Keratinocyte (primary cell): ENCODE results near the gene DLX6. TPM values are rescaled to one million over a fixed set of nuclear protein-coding genes. Genes with fewer than 3 reads are reported as not detected.

Experiments used
- DNase-seq: peaks from one replicate; pipeline ENCODE4 v3.0.0-alpha.2; 2011; ENCODE audit warnings: low read depth, missing footprints, low spot score
- FAIRE-seq: peaks from 2 replicates; lab custom pipeline; 2011; peaks lifted over from hg19 to GRCh38; lab: Jason Lieb, UNC
- H2AFZ ChIP-seq: 2 replicates; pipeline ENCODE4 v1.6.0; 2012; ENCODE audit warnings: low read length, control low read depth, inconsistent platforms; ENCODE audit not compliant: control insufficient read depth
- H3K27ac ChIP-seq: 2 replicates; pipeline ENCODE4 v1.5.1; 2011; ENCODE audit warnings: low read length; ENCODE audit not compliant: control insufficient read depth, insufficient read depth
- H3K27me3 ChIP-seq: 3 replicates; pipeline ENCODE4 v1.6.0; 2011; ENCODE audit warnings: low read length; ENCODE audit not compliant: control insufficient read depth, insufficient read depth; ENCODE audit errors: extremely low read depth
- H3K36me3 ChIP-seq, 2 experiments: 2 replicates in 1 of 2; 3 replicates in 1 of 2; pipeline ENCODE4 v1.5.1; 2011; ENCODE audit warnings: low read length in 2 of 2, mild to moderate bottlenecking in 1 of 2; ENCODE audit not compliant: control insufficient read depth in 2 of 2, insufficient read depth in 2 of 2; ENCODE audit errors: extremely low read depth in 1 of 2
- H3K4me1 ChIP-seq: 3 replicates; pipeline ENCODE4 v1.5.1; 2011; ENCODE audit warnings: low read length; ENCODE audit not compliant: control insufficient read depth, insufficient read depth; ENCODE audit errors: extremely low read depth
- H3K4me2 ChIP-seq: 3 replicates; pipeline ENCODE4 v1.6.0; 2011; ENCODE audit warnings: low read depth, low read length; ENCODE audit not compliant: control insufficient read depth, insufficient read depth; ENCODE audit errors: extremely low read depth
- H3K4me3 ChIP-seq, 3 experiments: fragments of 200-600 bp in 1 of 3; sonication (generic) in 1 of 3; 2 replicates in 2 of 3; 3 replicates in 1 of 3; pipeline ENCODE4 v1.5.1; 2011 to 2016; ENCODE audit warnings: low read length in 3 of 3, mild to moderate bottlenecking in 3 of 3, control low read depth in 2 of 3, inconsistent platforms in 1 of 3, low read depth in 1 of 3, mixed read lengths in 1 of 3, mixed run types in 1 of 3, moderate library complexity in 1 of 3; ENCODE audit not compliant: control insufficient read depth in 2 of 3, insufficient read depth in 2 of 3; ENCODE audit errors: extremely low read depth in 1 of 3
- H3K79me2 ChIP-seq: 2 replicates; pipeline ENCODE4 v1.6.0; 2012; ENCODE audit warnings: low read length; ENCODE audit not compliant: control insufficient read depth, insufficient read depth
- H3K9ac ChIP-seq: 3 replicates; pipeline ENCODE4 v1.6.0; 2011; ENCODE audit warnings: low read length; ENCODE audit not compliant: control insufficient read depth, insufficient read depth; ENCODE audit errors: extremely low read depth
- H3K9me1 ChIP-seq: 3 replicates; pipeline ENCODE4 v1.6.0; 2011; ENCODE audit warnings: low read length; ENCODE audit not compliant: control insufficient read depth, insufficient read depth; ENCODE audit errors: extremely low read depth
- H3K9me3 ChIP-seq: 2 replicates; pipeline ENCODE4 v1.5.1; 2012; ENCODE audit warnings: low read depth, low read length; ENCODE audit not compliant: control insufficient read depth
- H4K20me1 ChIP-seq: 3 replicates; pipeline ENCODE4 v1.6.0; 2011; ENCODE audit warnings: low read length; ENCODE audit not compliant: control insufficient read depth, insufficient read depth; ENCODE audit errors: extremely low read depth
- CTCF ChIP-seq, 3 experiments: IDR thresholded peaks in 1 of 3; conservative IDR thresholded peaks in 1 of 3; optimal IDR thresholded peaks in 1 of 3; 2 replicates in 2 of 3; 3 replicates in 1 of 3; pipeline versions ENCODE3 to v1.5.1; 2011; ENCODE audit warnings: low read length in 3 of 3, mild to moderate bottlenecking in 3 of 3, moderate library complexity in 2 of 3, control low read depth in 1 of 3, inconsistent platforms in 1 of 3; ENCODE audit not compliant: insufficient read depth in 2 of 3; ENCODE audit errors: extremely low read depth in 1 of 3
- EZH2 ChIP-seq: IDR thresholded peaks from one replicate; pipeline ENCODE4 v1.6.1; 2012; ENCODE audit warnings: inconsistent platforms, mild to moderate bottlenecking, low read length, moderate library complexity
- dilution Hi-C: fragments of 300-500 bp; cut with MboI; formaldehyde crosslinking; loops from one replicate; pipeline ENCODE4 v1.7.0; 2020; ENCODE audit warnings: low sequenced_read_pairs; ENCODE audit not compliant: extremely low pct_ligation_motif_present
- polyA plus RNA-seq, 5 experiments: library from polyadenylated mRNA; depleted of rRNA in 3 of 5; stranded (reverse) in 3 of 5; stranded (forward) in 1 of 5; unstranded in 1 of 5; fragments of >200 nt; gene quantifications; 1 replicate in 1 of 5; 2 replicates in 3 of 5; 3 replicates in 1 of 5; pipeline versions ENCODE4 v1.2.1 to v1.2.3, GENCODE V29; 2011 to 2012; ENCODE audit warnings: missing spikeins in 2 of 5, low read depth in 1 of 5, low replicate concordance in 1 of 5

DLX6 gene
- polyA plus RNA-seq, 1 donor (not counting 4 experiments of a cell fraction or from before 2014, with no cell fraction given): 0.05 TPM

DNA sequence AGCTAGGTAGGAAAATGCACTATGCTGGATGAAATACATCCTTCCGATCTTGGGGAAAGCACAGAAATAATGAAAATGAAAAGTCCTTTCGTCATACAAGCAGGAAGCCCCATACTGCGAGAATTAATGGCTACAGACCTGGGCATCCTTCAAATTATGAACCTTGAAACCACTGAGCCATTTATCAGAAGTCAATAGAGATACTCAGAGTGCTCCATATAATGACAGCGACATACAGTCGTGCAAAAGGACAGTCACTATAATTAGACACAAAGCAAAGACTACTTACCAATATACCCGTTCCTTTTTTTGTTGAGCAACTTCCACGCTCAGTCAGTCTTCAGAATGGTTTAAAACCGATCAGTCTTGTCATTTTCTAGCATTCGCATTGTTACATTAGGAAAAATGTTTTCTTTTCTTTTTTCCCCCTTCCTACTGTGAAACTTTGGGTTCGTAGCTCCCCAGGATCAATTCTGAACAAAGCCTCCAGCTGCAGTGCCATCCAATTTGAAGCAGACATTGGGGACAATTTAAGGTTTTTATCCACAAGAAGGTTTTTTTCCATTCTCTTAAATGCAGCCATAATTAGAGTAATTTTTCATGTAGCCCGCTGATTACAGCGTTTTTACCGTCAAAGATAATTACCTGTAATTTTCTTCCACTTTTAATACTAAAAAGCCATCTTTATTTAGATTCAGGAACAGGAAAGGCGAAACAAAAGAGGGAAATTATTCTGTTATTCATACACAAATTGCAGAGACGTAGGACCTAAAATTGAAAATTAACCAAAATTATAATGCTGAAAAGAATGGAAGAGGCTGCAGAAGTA, 6.4 kb downstream of the DLX6 start:
- Histone ChIP-seq H3K27ac (no peak overlapping the region), H4K20me1 (no peaks in the 10 kb centered on the region), H3K4me2 (no peak overlapping the region), H3K36me3 (no peaks in the 10 kb centered on the region), H2AFZ (no peak overlapping the region), H3K27me3 (peaks cover 60% of the 10 kb centered on the region), H3K4me1 (no peaks in the 10 kb centered on the region), H3K79me2 (no peaks in the 10 kb centered on the region), H3K9me1 (no peaks in the 10 kb centered on the region), H3K4me3 (no peak overlapping the region), H3K9ac (no peak overlapping the region), H3K9me3 (no peaks in the 10 kb centered on the region)
- dilution Hi-C loops: no loop called here
- FAIRE-seq (no peak), DNase-seq (no peak)
- TF ChIP-seq CTCF (optimal IDR thresholded peaks at IDR 0.05 in 1 of 3, IDR thresholded peaks at IDR 0.05 in 1 of 3, conservative IDR thresholded peaks at IDR 0.05 in 1 of 3; ENCODE audit: extremely low read depth in 1 of 3, insufficient read depth in 2 of 3, low read length in 3 of 3) (no peak), EZH2 (no peak)

DNA sequence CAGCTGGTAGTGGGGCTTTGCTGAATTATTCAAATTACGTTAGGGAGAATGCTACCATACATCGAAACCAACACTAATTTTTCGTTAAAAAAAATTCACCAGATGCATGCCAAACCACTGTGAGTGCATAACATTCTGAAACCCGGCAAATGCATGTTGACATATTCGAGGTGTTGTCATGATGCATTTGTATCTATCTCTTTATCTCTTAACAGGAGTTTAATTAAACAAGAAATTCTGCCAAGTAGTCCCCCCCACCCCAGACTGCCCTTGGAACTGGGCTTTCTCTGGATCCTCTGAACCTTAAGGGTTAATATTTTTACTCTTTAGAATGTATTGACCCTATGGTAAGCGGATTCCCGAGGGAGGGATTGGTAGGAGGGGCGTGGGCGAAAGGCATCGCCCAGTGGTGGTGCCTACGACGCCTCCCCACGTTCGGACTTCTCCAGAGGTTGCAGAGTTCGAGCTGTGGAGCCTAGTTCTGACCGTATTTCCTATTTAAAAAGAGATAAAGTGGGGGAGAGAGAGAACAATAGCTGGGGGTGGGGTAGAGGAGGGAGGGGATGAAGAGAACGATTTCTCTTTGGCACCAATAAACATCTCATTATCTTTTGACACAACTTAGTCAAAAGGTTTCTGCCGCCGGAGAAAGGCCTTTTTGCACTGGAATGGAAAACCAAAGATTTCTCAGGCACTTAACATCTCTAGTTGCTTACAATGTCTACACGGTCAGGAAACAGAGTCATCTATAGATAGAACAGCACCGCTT, 7.2 kb downstream of the DLX6 start:
- H3K4me2 ChIP-seq: no peak overlapping the region
- dilution Hi-C loops: no loop called here
- H4K20me1 ChIP-seq: no peaks in the 10 kb centered on the region
- H2AFZ ChIP-seq: no peak overlapping the region
- no peak overlapping the region for H3K27ac ChIP-seq
- H3K36me3 ChIP-seq: no peaks in the 10 kb centered on the region
- H3K9me1 ChIP-seq: no peaks in the 10 kb centered on the region
- no peak overlapping the region for H3K4me3 ChIP-seq
- TF ChIP-seq CTCF (optimal IDR thresholded peaks at IDR 0.05 in 1 of 3, IDR thresholded peaks at IDR 0.05 in 1 of 3, conservative IDR thresholded peaks at IDR 0.05 in 1 of 3; ENCODE audit: extremely low read depth in 1 of 3, insufficient read depth in 2 of 3, low read length in 3 of 3) (no peak), EZH2 (no peak)
- FAIRE-seq (no peak), DNase-seq (no peak)
- no peaks in the 10 kb centered on the region for H3K9me3 ChIP-seq
- no peaks in the 10 kb centered on the region for H3K4me1 ChIP-seq
- no peak overlapping the region for H3K9ac ChIP-seq
- peaks cover 61% of the 10 kb centered on the region for H3K27me3 ChIP-seq
- H3K79me2 ChIP-seq: no peaks in the 10 kb centered on the region
